WTC11 (cell line): ENCODE results near the gene NGB. TPM values are rescaled to one million over a fixed set of nuclear protein-coding genes. Genes with fewer than 3 reads are reported as not detected.

Source experiments
- ATAC-seq: fragments of 200-7000 bp; cut with Tn5 transposase; 2 replicates; pipeline ENCODE4 v1.10.0; 2021; ENCODE audit warnings: mild to moderate bottlenecking, moderate library complexity
- CTCF ChIA-PET: fragments of 300-600 bp; sonication (Branson Sonifier 250); formaldehyde crosslinking; loops from one replicate; lab custom pipeline; 2021; ENCODE audit warnings: antibody characterized with exemption; lab: Charles Lee
- POLR2A ChIA-PET: fragments of 350-600 bp; sonication (Branson Sonifier 250); formaldehyde crosslinking; loops from one replicate; lab custom pipeline; 2021; ENCODE audit warnings: antibody characterized with exemption; lab: Charles Lee
- DNase-seq: peaks from one replicate; pipeline ENCODE4 v3.0.0; 2021; ENCODE audit warnings: low spot score
- H3K27ac Mint-ChIP-seq: 2 replicates; pipeline ENCODE4 v1.8.0; 2021; ENCODE audit warnings: mixed read lengths
- H3K27me3 Mint-ChIP-seq: 2 replicates; pipeline ENCODE4 v1.8.0; 2021; ENCODE audit warnings: low read depth, mild to moderate bottlenecking, moderate library complexity, mixed read lengths
- H3K36me3 Mint-ChIP-seq: 2 replicates; pipeline ENCODE4 v1.8.0; 2021; ENCODE audit warnings: mixed read lengths
- H3K4me1 Mint-ChIP-seq: 2 replicates; pipeline ENCODE4 v1.8.0; 2022; ENCODE audit warnings: mixed read lengths
- H3K4me3 Mint-ChIP-seq: 2 replicates; pipeline ENCODE4 v1.8.0; 2021; ENCODE audit warnings: mild to moderate bottlenecking, moderate library complexity, mixed read lengths
- H3K9me3 Mint-ChIP-seq: 2 replicates; pipeline ENCODE4 v1.8.0; 2021; ENCODE audit warnings: mixed read lengths
- ELF4 ChIP-seq: sonication (generic); formaldehyde crosslinking; IDR thresholded peaks from 2 replicates; pipeline ENCODE4 v1.8.1; 2022; ENCODE audit warnings: low read depth, mild to moderate bottlenecking, moderate library complexity, missing genetic modification reagents
- ETV6 ChIP-seq: sonication (generic); formaldehyde crosslinking; IDR thresholded peaks from 2 replicates; pipeline ENCODE4 v1.8.1; 2022; ENCODE audit warnings: mild to moderate bottlenecking, missing genetic modification reagents
- GTF2I ChIP-seq: fragments of 250-450 bp; sonication (Bioruptor Pico); conservative IDR thresholded peaks from 2 replicates; pipeline ENCODE4 v1.4.0; 2021; ENCODE audit warnings: mild to moderate bottlenecking
- IRF2 ChIP-seq: sonication (generic); formaldehyde crosslinking; IDR thresholded peaks from 2 replicates; pipeline ENCODE4 v1.8.0; 2022; ENCODE audit warnings: low read depth, missing genetic modification reagents, borderline replicate concordance
- NFYB ChIP-seq: sonication (generic); formaldehyde crosslinking; conservative IDR thresholded peaks from 2 replicates; pipeline ENCODE4 v1.8.0; 2022; ENCODE audit warnings: low read depth, missing genetic modification reagents
- NR2C2 ChIP-seq: sonication (generic); formaldehyde crosslinking; IDR thresholded peaks from 2 replicates; pipeline ENCODE4 v1.8.0; 2022; ENCODE audit warnings: mild to moderate bottlenecking, missing genetic modification reagents
- OVOL2 ChIP-seq: fragments of 250-450 bp; sonication (Bioruptor Pico); IDR thresholded peaks from 2 replicates; pipeline ENCODE4 v1.9.0; 2021; ENCODE audit warnings: mild to moderate bottlenecking, borderline replicate concordance
- RELA ChIP-seq: sonication (generic); formaldehyde crosslinking; IDR thresholded peaks from 2 replicates; pipeline ENCODE4 v1.8.1; 2022; ENCODE audit warnings: missing genetic modification reagents, mild to moderate bottlenecking, borderline replicate concordance
- RORB ChIP-seq: fragments of 250-450 bp; sonication (Bioruptor Pico); IDR thresholded peaks from 2 replicates; pipeline ENCODE4 v1.9.0; 2021; ENCODE audit warnings: mild to moderate bottlenecking
- ZNF138 ChIP-seq: sonication (generic); formaldehyde crosslinking; conservative IDR thresholded peaks from 2 replicates; pipeline ENCODE4 v1.8.1; 2022; ENCODE audit warnings: mild to moderate bottlenecking, moderate library complexity, missing genetic modification reagents
- ZNF232 ChIP-seq: sonication (generic); formaldehyde crosslinking; IDR thresholded peaks from 2 replicates; pipeline ENCODE4 v1.8.0; 2022; ENCODE audit warnings: mild to moderate bottlenecking, missing genetic modification reagents
- ZNF416 ChIP-seq: fragments of 250-450 bp; sonication (Bioruptor Pico); IDR thresholded peaks from 2 replicates; pipeline ENCODE4 v1.9.0; 2021; ENCODE audit warnings: mild to moderate bottlenecking, inconsistent platforms
- ZNF671 ChIP-seq: fragments of 250-450 bp; sonication (Bioruptor Pico); IDR thresholded peaks from 2 replicates; pipeline ENCODE4 v1.8.0; 2021; ENCODE audit warnings: mild to moderate bottlenecking
- total RNA-seq: library from RNA; stranded (reverse); gene quantifications from 3 replicates; pipeline ENCODE4 v1.2.3, GENCODE V29; 2021
- TF ChIP-seq, protein P1 (sequence below): fragments of 250-450 bp; sonication (Bioruptor Pico); IDR thresholded peaks from 2 replicates; pipeline ENCODE4 v1.9.0; 2021; ENCODE audit warnings: moderate library complexity, mild to moderate bottlenecking, inconsistent platforms, borderline replicate concordance
- TF ChIP-seq, protein P2 (sequence below): sonication (generic); formaldehyde crosslinking; IDR thresholded peaks from 2 replicates; pipeline ENCODE4 v1.8.1; 2022; ENCODE audit warnings: missing genetic modification reagents, borderline replicate concordance
- TF ChIP-seq, protein P3 (sequence below): sonication (generic); formaldehyde crosslinking; IDR thresholded peaks from 2 replicates; pipeline ENCODE4 v1.8.1; 2023; ENCODE audit warnings: mild to moderate bottlenecking, missing genetic modification reagents, moderate library complexity
- TF ChIP-seq, protein P4 (sequence below): sonication (generic); formaldehyde crosslinking; IDR thresholded peaks from 2 replicates; pipeline ENCODE4 v1.8.0; 2023; ENCODE audit warnings: missing genetic modification reagents
- TF ChIP-seq, protein P5 (sequence below): fragments of 250-450 bp; sonication (Bioruptor Pico); IDR thresholded peaks from 2 replicates; pipeline ENCODE4 v1.9.0; 2021; ENCODE audit warnings: mild to moderate bottlenecking

Gene NGB
- total RNA-seq, 1 experiment from 2014 or later = 0.33 TPM

DNA sequence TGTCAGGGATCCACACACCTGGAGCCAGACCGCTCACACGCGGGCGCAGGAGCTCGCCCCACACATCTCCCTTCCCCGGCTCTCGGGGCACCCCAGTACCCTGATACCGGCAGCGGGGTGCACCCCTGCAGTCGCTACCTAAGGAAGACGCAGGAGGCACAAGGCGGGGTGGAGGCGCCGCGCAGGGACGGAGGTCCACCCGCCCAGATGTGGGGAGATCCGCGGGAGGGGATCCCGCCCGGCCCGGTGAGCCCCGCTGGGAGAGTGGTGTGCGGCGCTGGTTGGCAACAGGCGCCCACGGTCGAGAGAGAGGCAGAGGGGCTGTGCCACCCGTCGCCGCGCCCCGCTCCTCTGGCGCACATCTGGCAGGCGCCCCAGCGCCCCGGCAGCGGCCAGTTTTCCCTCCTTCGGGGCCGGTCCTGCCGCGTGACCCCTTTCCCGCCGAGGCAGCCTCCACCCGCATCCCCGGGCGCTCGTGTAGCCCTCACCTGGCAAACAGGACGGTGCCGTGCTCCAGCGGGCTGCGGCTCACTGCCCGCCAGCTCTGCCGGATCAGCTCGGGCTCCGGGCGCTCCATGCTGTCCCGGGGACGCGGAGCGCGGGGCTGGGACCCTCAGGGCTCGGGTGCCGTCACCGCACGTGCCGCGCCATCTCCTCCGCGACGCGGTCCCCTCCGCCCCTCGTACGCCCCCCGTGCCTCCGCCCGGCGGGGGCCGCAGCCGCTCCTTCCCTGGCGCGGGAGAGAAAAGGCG is 469 bp downstream of the NGB start (continued):
- peak; percentile 30; the same call in 1 of the 2 replicates for TF ChIP-seq RELA (CRISPR knock-in tag)
- TF ChIP-seq, all 79 proteins: peak for 15

DNA sequence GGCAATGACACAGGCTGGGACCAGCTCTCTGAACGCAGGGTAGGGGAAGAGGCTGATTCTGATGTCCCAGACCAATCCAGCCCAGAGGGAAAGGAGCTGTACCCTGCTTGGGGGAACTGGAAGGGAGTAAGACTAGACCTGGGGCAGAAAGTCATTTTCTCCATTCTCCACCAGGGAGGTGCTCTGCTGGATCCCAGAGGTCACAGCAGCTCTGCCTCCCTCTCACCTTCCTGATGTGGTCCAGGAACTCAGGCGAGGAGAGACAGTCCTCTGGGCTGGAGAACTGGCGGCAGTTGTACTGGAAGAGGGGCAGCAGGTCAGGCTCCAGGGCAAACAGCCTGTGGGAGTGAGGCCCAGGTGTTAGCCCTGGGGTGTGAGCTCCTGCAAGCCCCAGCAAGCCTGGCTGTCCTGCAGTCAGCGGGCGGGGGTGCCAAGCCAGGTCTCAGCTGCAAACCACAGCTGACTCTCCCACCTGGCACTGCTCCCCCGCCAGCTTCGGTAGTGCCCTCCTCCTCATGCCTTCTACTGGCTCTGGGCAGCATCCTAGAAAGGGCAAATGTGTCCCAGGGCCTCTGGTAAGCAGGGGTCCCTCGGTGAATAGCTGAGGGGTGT is 1.9 kb downstream of the NGB start:
- TF ChIP-seq ZNF138 (no peak), ZNF671 (CRISPR knock-in tag) (no peak), RELA (CRISPR knock-in tag) (no peak), RORB (CRISPR knock-in tag) (no peak), NFYB (no peak), ELF4 (CRISPR knock-in tag) (no peak), GTF2I (CRISPR knock-in tag) (no peak), ZNF232 (CRISPR knock-in tag) (no peak)
- TF ChIP-seq, protein P1, sequence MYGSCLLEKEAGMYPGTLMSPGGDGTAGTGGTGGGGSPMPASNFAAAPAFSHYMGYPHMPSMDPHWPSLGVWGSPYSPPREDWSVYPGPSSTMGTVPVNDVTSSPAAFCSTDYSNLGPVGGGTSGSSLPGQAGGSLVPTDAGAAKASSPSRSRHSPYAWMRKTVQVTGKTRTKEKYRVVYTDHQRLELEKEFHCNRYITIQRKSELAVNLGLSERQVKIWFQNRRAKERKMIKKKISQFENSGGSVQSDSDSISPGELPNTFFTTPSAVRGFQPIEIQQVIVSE (CRISPR knock-in tag) = no peak
- TF ChIP-seq, protein P2, sequence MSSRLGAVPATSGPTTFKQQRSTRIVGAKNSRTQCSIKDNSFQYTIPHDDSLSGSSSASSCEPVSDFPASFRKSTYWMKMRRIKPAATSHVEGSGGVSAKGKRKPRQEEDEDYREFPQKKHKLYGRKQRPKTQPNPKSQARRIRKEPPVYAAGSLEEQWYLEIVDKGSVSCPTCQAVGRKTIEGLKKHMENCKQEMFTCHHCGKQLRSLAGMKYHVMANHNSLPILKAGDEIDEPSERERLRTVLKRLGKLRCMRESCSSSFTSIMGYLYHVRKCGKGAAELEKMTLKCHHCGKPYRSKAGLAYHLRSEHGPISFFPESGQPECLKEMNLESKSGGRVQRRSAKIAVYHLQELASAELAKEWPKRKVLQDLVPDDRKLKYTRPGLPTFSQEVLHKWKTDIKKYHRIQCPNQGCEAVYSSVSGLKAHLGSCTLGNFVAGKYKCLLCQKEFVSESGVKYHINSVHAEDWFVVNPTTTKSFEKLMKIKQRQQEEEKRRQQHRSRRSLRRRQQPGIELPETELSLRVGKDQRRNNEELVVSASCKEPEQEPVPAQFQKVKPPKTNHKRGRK (CRISPR knock-in tag) = no peak
- TF ChIP-seq, protein P3, sequence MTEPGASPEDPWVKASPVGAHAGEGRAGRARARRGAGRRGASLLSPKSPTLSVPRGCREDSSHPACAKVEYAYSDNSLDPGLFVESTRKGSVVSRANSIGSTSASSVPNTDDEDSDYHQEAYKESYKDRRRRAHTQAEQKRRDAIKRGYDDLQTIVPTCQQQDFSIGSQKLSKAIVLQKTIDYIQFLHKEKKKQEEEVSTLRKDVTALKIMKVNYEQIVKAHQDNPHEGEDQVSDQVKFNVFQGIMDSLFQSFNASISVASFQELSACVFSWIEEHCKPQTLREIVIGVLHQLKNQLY (CRISPR knock-in tag) = no peak
- ChIA-PET POLR2A (no interaction called here), CTCF (interaction anchor here (0.9 to 3.5 kb wide), 13 partner anchors 10 to 129 kb away, joined by 3 to 17 read pairs (median 4); partner anchors contain the start of genes GSTZ1 and ZDHHC22)
- H3K27ac Mint-ChIP-seq = no peak overlapping the region
- no peak overlapping the region; the same call in 1 of the 2 replicates for H3K4me3 Mint-ChIP-seq
- H3K36me3 Mint-ChIP-seq = no peaks in the 10 kb centered on the region
- H3K27me3 Mint-ChIP-seq = peaks cover 61% of the 10 kb centered on the region
- H3K9me3 Mint-ChIP-seq = peaks cover 5% of the 10 kb centered on the region
- ATAC-seq (peak; percentile 31), DNase-seq (no peak)
- H3K4me1 Mint-ChIP-seq = peaks cover 8% of the 10 kb centered on the region

DNA sequence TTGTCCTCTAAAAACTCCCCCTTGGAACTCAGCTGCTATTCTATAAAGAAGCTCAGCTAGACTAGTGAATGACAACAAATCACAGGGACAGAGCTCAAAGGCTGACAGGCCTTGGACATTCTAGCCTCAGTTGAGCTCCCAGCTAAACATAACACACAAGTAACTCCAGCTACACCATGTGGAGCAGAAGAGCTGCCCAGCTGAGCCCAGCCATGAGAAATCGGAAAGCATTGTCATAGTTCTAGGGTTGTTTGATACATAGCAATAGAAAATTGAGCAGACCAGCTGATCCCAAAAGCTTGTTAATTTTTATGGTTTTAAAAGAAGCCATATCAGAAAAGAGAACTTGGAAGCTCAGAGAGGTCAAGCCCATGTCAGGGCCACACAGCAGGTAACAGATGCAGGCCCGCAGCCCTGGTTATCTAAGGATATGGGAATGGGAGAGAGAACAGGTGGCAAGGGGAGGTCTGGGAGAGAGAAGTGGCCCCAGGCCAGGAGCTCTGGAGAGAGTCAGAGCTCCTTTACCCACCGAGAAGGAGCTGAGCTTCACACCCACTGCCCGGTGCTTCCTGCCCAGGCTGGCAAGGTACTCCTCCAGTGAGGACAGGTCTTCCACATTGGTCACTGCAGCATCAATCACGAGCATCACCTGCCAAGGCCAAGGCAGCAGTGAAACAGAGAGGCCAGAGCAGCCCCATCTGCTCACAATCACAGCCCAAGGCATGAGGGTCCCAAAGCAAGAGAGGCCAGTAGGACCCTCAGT is 2.9 kb downstream of the NGB start:
- peaks cover 55% of the 10 kb centered on the region for H3K27me3 Mint-ChIP-seq
- ATAC-seq = no peak
- POLR2A ChIA-PET = interaction anchor here (0.7 kb wide), 1 partner anchor 343 kb away, joined by 3 read pairs; no protein-coding TSS in a partner anchor

More for the DNA sequence above, 2.9 kb downstream of the NGB start:
- no peaks in the 10 kb centered on the region for H3K36me3 Mint-ChIP-seq
- peaks cover 8% of the 10 kb centered on the region for H3K4me1 Mint-ChIP-seq
- H3K27ac Mint-ChIP-seq = no peak overlapping the region
- no peak for TF ChIP-seq ZNF138
- TF ChIP-seq NR2C2 (CRISPR knock-in tag) = no peak
- TF ChIP-seq ZNF416 (CRISPR knock-in tag) = no peak
- TF ChIP-seq, protein P4, sequence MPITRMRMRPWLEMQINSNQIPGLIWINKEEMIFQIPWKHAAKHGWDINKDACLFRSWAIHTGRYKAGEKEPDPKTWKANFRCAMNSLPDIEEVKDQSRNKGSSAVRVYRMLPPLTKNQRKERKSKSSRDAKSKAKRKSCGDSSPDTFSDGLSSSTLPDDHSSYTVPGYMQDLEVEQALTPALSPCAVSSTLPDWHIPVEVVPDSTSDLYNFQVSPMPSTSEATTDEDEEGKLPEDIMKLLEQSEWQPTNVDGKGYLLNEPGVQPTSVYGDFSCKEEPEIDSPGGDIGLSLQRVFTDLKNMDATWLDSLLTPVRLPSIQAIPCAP = no peak
- TF ChIP-seq, protein P5, sequence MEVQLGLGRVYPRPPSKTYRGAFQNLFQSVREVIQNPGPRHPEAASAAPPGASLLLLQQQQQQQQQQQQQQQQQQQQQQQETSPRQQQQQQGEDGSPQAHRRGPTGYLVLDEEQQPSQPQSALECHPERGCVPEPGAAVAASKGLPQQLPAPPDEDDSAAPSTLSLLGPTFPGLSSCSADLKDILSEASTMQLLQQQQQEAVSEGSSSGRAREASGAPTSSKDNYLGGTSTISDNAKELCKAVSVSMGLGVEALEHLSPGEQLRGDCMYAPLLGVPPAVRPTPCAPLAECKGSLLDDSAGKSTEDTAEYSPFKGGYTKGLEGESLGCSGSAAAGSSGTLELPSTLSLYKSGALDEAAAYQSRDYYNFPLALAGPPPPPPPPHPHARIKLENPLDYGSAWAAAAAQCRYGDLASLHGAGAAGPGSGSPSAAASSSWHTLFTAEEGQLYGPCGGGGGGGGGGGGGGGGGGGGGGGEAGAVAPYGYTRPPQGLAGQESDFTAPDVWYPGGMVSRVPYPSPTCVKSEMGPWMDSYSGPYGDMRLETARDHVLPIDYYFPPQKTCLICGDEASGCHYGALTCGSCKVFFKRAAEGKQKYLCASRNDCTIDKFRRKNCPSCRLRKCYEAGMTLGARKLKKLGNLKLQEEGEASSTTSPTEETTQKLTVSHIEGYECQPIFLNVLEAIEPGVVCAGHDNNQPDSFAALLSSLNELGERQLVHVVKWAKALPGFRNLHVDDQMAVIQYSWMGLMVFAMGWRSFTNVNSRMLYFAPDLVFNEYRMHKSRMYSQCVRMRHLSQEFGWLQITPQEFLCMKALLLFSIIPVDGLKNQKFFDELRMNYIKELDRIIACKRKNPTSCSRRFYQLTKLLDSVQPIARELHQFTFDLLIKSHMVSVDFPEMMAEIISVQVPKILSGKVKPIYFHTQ (CRISPR knock-in tag) = no peak
- TF ChIP-seq ETV6 (CRISPR knock-in tag) = no peak
- no peak for TF ChIP-seq IRF2 (CRISPR knock-in tag)
- no peak for TF ChIP-seq GTF2I (CRISPR knock-in tag)
- TF ChIP-seq OVOL2 = no peak
- H3K9me3 Mint-ChIP-seq = peaks cover 5% of the 10 kb centered on the region
- no peak for DNase-seq
- no peak overlapping the region for H3K4me3 Mint-ChIP-seq
- CTCF ChIA-PET = interaction anchor here (0.6 to 3.5 kb wide), 9 partner anchors 18 to 355 kb away, joined by 3 to 17 read pairs (median 3); partner anchors contain the start of gene ZDHHC22
